H1 (cell line): ENCODE results near the gene MBOAT2. TPM values are rescaled to one million over a fixed set of nuclear protein-coding genes. Genes with fewer than 3 reads are reported as not detected.
"Not testable (repeated sequence)": the region's sequence is repeated elsewhere in the genome, so short reads cannot be mapped to it uniquely, and the experiment has no call there.

ENCODE experiments used
- CTCF ChIA-PET: fragments of 300-600 bp; sonication (Branson Sonifier 250); formaldehyde crosslinking; loops from one replicate; lab custom pipeline; 2021; ENCODE audit not compliant: partially characterized antibody; lab: Charles Lee
- POLR2A ChIA-PET: fragments of 300-600 bp; sonication (Branson Sonifier 250); formaldehyde crosslinking; loops from one replicate; lab custom pipeline; 2021; ENCODE audit warnings: inconsistent platforms; ENCODE audit not compliant: partially characterized antibody; lab: Charles Lee
- DNase-seq, 2 experiments: peaks; one replicate each; pipeline versions ENCODE4 v3.0.0 to v3.0.0-alpha.2; 2010 to 2022; ENCODE audit warnings: low spot score in 2 of 2, low read depth in 1 of 2, mixed read lengths in 1 of 2
- FAIRE-seq: peaks from 2 replicates; lab custom pipeline; 2011; peaks lifted over from hg19 to GRCh38; lab: Jason Lieb, UNC
- H2AFZ ChIP-seq: 2 replicates; pipeline ENCODE4 v1.8.1; 2012; ENCODE audit warnings: low read length, inconsistent platforms
- H2AK5ac ChIP-seq: 2 replicates; pipeline ENCODE4 v1.6.1; 2013; ENCODE audit warnings: low read depth, low read length
- H2BK120ac ChIP-seq: replicated peaks from 2 replicates; pipeline ENCODE3; 2013; ENCODE audit warnings: low read depth, low read length, inconsistent platforms
- H2BK12ac ChIP-seq: 2 replicates; pipeline ENCODE4 v1.6.1; 2013; ENCODE audit warnings: low read depth, low read length
- H2BK15ac ChIP-seq: 2 replicates; pipeline ENCODE4 v1.6.1; 2013; ENCODE audit warnings: low read length
- H2BK20ac ChIP-seq: 2 replicates; pipeline ENCODE4 v1.6.1; 2013; ENCODE audit warnings: low read length
- H2BK5ac ChIP-seq: 2 replicates; pipeline ENCODE4 v1.6.1; 2013; ENCODE audit warnings: low read depth, low read length
- H3K14ac ChIP-seq: 2 replicates; pipeline ENCODE4 v1.6.1; 2013; ENCODE audit warnings: inconsistent platforms; ENCODE audit not compliant: insufficient read length
- H3K18ac ChIP-seq: 2 replicates; pipeline ENCODE4 v1.6.1; 2013; ENCODE audit warnings: low read length; ENCODE audit errors: extremely low read depth
- H3K23ac ChIP-seq: 2 replicates; pipeline ENCODE4 v1.6.1; 2013; ENCODE audit warnings: inconsistent platforms; ENCODE audit not compliant: insufficient read length
- H3K23me2 ChIP-seq: 2 replicates; pipeline ENCODE4 v1.6.1; 2013; ENCODE audit warnings: low read depth, low read length
- H3K27ac ChIP-seq: 2 replicates; pipeline ENCODE4 v1.6.1; 2011; ENCODE audit warnings: low read depth, low read length, inconsistent platforms
- H3K27me3 ChIP-seq, 4 experiments: replicated peaks in 1 of 4; 1 replicate in 1 of 4; 2 replicates in 3 of 4; pipeline versions ENCODE4 v1.6.1 to v1.8.1; 2011 to 2013; ENCODE audit warnings: low read length in 3 of 4, mild to moderate bottlenecking in 3 of 4, inconsistent platforms in 2 of 4, mixed read lengths in 2 of 4, moderate library complexity in 1 of 4; ENCODE audit not compliant: control insufficient read depth in 3 of 4, insufficient read depth in 3 of 4; ENCODE audit errors: extremely low read depth in 1 of 4
- H3K36me3 ChIP-seq, 4 experiments: 2 replicates each; pipeline versions ENCODE4 v1.6.1 to v1.8.1; 2011 to 2013; ENCODE audit warnings: mild to moderate bottlenecking in 4 of 4, low read length in 3 of 4, moderate library complexity in 2 of 4, control low read depth in 1 of 4, inconsistent platforms in 1 of 4; ENCODE audit not compliant: insufficient read depth in 4 of 4, control insufficient read depth in 2 of 4
- H3K4ac ChIP-seq: replicated peaks from 2 replicates; pipeline ENCODE3; 2013; ENCODE audit warnings: low read length, low read depth, mixed read lengths, inconsistent platforms; ENCODE audit not compliant: insufficient read length
- H3K4me1 ChIP-seq, 4 experiments: replicated peaks in 1 of 4; 1 replicate in 1 of 4; 2 replicates in 3 of 4; pipeline versions ENCODE4 v1.6.1 to v1.8.1; 2011 to 2013; ENCODE audit warnings: low read length in 3 of 4, inconsistent platforms in 2 of 4, mixed read lengths in 1 of 4; ENCODE audit not compliant: insufficient read depth in 4 of 4, control insufficient read depth in 3 of 4
- H3K4me2 ChIP-seq, 2 experiments: 2 replicates each; pipeline versions ENCODE4 v1.6.1 to v1.8.1; 2011 to 2013; ENCODE audit warnings: low read depth in 2 of 2, low read length in 2 of 2, control low read depth in 1 of 2, inconsistent platforms in 1 of 2, mild to moderate bottlenecking in 1 of 2; ENCODE audit not compliant: insufficient read depth in 1 of 2
- H3K4me3 ChIP-seq, 4 experiments: fragments of 200-600, 300-600 bp in 1 of 4; sonication (generic), shearing (Covaris generic), sonication (Bioruptor Twin) in 1 of 4; 2 replicates each; pipeline versions ENCODE4 v1.5.1 to v1.8.1; 2011 to 2016; ENCODE audit warnings: low read length in 4 of 4, low read depth in 3 of 4, control low read depth in 2 of 4, inconsistent platforms in 2 of 4, mild to moderate bottlenecking in 2 of 4, mixed read lengths in 1 of 4, moderate library complexity in 1 of 4; ENCODE audit not compliant: insufficient read depth in 2 of 4; ENCODE audit errors: extremely low read depth in 1 of 4
- H3K56ac ChIP-seq: replicated peaks from 2 replicates; pipeline ENCODE3; 2013; ENCODE audit warnings: low read depth, mild to moderate bottlenecking, mixed read lengths, low read length, inconsistent platforms; ENCODE audit not compliant: insufficient read length
- H3K79me1 ChIP-seq: 2 replicates; pipeline ENCODE4 v1.6.1; 2013; ENCODE audit warnings: low read depth, low read length, control low read depth
- H3K79me2 ChIP-seq, 2 experiments: 2 replicates each; pipeline versions ENCODE4 v1.6.1 to v1.8.1; 2012 to 2013; ENCODE audit warnings: low read length in 2 of 2, mild to moderate bottlenecking in 2 of 2, inconsistent platforms in 1 of 2; ENCODE audit not compliant: insufficient read depth in 2 of 2, control insufficient read depth in 1 of 2
- H3K9ac ChIP-seq, 4 experiments: replicated peaks in 1 of 4; 1 replicate in 1 of 4; 2 replicates in 3 of 4; pipeline versions ENCODE4 v1.6.1 to v1.8.1; 2011 to 2013; ENCODE audit warnings: low read depth in 3 of 4, low read length in 3 of 4, control low read depth in 2 of 4, mild to moderate bottlenecking in 2 of 4, moderate library complexity in 2 of 4, inconsistent platforms in 1 of 4; ENCODE audit errors: extremely low read depth in 1 of 4
- H3K9me3 ChIP-seq, 2 experiments: 2 replicates each; pipeline versions ENCODE4 v1.6.1 to v1.8.1; 2012 to 2013; ENCODE audit warnings: mild to moderate bottlenecking in 2 of 2, moderate library complexity in 2 of 2, control low read depth in 1 of 2, inconsistent platforms in 1 of 2, low read depth in 1 of 2, low read length in 1 of 2, mixed read lengths in 1 of 2; ENCODE audit not compliant: insufficient read depth in 2 of 2
- H4K20me1 ChIP-seq, 2 experiments: replicated peaks in 1 of 2; 2 replicates each; pipeline versions ENCODE3 to v1.8.1; 2011 to 2013; ENCODE audit warnings: inconsistent platforms in 2 of 2, low read length in 2 of 2, mild to moderate bottlenecking in 1 of 2; ENCODE audit not compliant: insufficient read depth in 2 of 2, control insufficient read depth in 1 of 2
- H4K5ac ChIP-seq: 2 replicates; pipeline ENCODE4 v1.6.1; 2013; ENCODE audit warnings: low read length, low read depth, mixed read lengths, inconsistent platforms; ENCODE audit not compliant: insufficient read length
- H4K8ac ChIP-seq: 2 replicates; pipeline ENCODE4 v1.8.0; 2013; ENCODE audit warnings: mild to moderate bottlenecking, moderate library complexity, low read length, inconsistent platforms; ENCODE audit not compliant: insufficient read depth; ENCODE audit errors: extremely low read depth
- H4K91ac ChIP-seq: replicated peaks from 2 replicates; pipeline ENCODE3; 2013; ENCODE audit warnings: low read length, mixed read lengths, inconsistent platforms; ENCODE audit not compliant: insufficient read length
- WGBS, 2 experiments: shearing (Covaris generic) in 1 of 2; methylation state at CpG; one replicate each; pipeline versions ENCODE4 v1.1.6 to v1.1.7; 2013 to 2015; ENCODE audit warnings: low lambda C conversion rate in 2 of 2, mixed read lengths in 2 of 2, inconsistent platforms in 1 of 2, low coverage in 1 of 2, missing lambda C conversion rate in 1 of 2; ENCODE audit not compliant: insufficient replicate concordance in 2 of 2, insufficient coverage in 1 of 2, insufficient read length in 1 of 2; ENCODE audit errors: extremely low coverage in 1 of 2, missing lambda C conversion rate in 1 of 2; 5-methylcytosine and 5-hydroxymethylcytosine counted together
- polyA plus RNA-seq, 7 experiments: library from polyadenylated mRNA; depleted of rRNA in 3 of 7; stranded (reverse) in 5 of 7; unstranded in 2 of 7; fragments of >200 nt in 5 of 7; fragments of 200-250 nt in 2 of 7; gene quantifications; 1 replicate in 5 of 7; 2 replicates in 1 of 7; 4 replicates in 1 of 7; pipeline versions ENCODE4 v1.2.1 to v1.2.3, GENCODE V29; 2011 to 2013; ENCODE audit warnings: missing spikeins in 2 of 7, mixed read lengths in 2 of 7
- total RNA-seq: library from RNA; stranded (reverse); fragmentation: NEBNext Ultra II Directional; extraction: Animal tissue kit (Norgen Biotek cat#: 25700); gene quantifications from 2 replicates; pipeline ENCODE4 v1.2.1, GENCODE V29; 2021

Gene MBOAT2
- total and polyA plus RNA-seq, 2 of the 8 experiments (the other 6 are each of a cell fraction or from before 2014, with no cell fraction given): 11.2 to 23.4 TPM

DNA sequence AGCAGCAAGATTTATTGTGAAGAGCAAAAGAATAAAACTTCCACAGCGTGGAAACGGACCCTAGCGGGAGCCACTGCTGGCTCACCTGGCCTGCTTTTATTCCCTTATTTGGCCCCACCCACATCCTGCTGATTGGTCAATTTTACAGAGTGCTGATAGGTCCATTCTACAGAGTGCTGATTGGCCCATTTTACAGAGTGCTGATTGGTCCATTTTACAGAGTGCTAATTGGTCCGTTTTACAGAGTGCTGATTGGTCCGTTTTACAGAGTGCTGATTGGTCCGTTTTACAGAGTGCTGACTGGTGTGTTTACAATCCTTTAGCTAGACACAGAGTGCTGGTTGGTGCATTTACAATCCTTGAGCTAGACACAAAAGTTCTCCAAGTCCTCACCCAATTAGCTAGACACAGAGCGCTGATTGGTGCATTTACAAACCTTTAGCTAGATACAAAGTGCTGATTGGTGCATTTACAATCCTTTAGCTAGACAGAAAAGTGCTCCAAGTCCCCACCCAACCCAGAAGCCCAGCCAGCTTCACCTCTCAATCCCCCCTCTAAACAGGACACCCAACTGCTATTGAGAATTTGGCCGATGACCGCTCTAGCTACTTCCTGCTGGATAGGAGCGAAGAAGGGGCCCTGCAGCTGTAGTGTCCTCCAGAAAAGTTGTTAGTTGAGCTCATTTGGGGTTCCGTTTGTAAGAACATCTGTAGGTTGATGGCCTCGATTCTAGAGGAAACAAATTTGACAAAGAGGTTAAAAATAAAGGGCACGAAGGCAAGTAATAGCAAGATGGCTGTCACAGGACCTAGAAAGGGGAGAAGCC is 108.2 kb downstream of the MBOAT2 start:
- H3K79me2 ChIP-seq, H4K5ac ChIP-seq, H2AK5ac ChIP-seq, H3K14ac ChIP-seq, H2BK5ac ChIP-seq, H3K23me2 ChIP-seq, FAIRE-seq, H3K9ac ChIP-seq, H3K18ac ChIP-seq, H2AFZ ChIP-seq, H3K4me3 ChIP-seq, H4K8ac ChIP-seq, POLR2A ChIA-PET, H2BK12ac ChIP-seq, H2BK20ac ChIP-seq, H3K56ac ChIP-seq, H3K4ac ChIP-seq, H3K23ac ChIP-seq, H4K20me1 ChIP-seq, H3K4me2 ChIP-seq, H2BK120ac ChIP-seq, H2BK15ac ChIP-seq, DNase-seq, H3K27ac ChIP-seq, H3K79me1 ChIP-seq, H3K27me3 ChIP-seq, H4K91ac ChIP-seq, H3K4me1 ChIP-seq: not testable (repeated sequence)
- Histone ChIP-seq H3K9me3 (peaks cover 0 to 10% of the 10 kb centered on the region in 2 experiments; a peak in 2 of 4 replicates), H3K36me3 (peaks cover 0 to 16% (median 0%) of the 10 kb centered on the region in 4 experiments; a peak in 1 of 8 replicates)
- CTCF ChIA-PET: interaction anchor here (0.7 to 1.2 kb wide), 4 partner anchors 9 to 52 kb away, joined by 3 to 4 read pairs (median 3); no protein-coding TSS in a partner anchor
- WGBS, 2 experiments: 94% methylated on average over 13 of the region's 13 CpGs; no CpG with 5 or more reads in 1 of the 2 experiments
